HUES48 (cell line): ENCODE measurements around the gene TNK2.
"Not testable (repeated sequence)": the region's sequence is repeated elsewhere in the genome, so short reads cannot be mapped to it uniquely, and the experiment has no call there.

Source experiments
- H3K27ac ChIP-seq: one replicate; pipeline ENCODE4 v1.7.0; 2013; ENCODE audit warnings: low read depth, low read length, inconsistent platforms
- H3K27me3 ChIP-seq: 2 replicates; pipeline ENCODE4 v1.6.1; 2013; ENCODE audit warnings: mild to moderate bottlenecking, low read length; ENCODE audit not compliant: control insufficient read depth, insufficient read depth
- H3K36me3 ChIP-seq: 2 replicates; pipeline ENCODE4 v1.6.1; 2013; ENCODE audit warnings: low read length; ENCODE audit not compliant: control insufficient read depth, insufficient read depth
- H3K4me1 ChIP-seq: 2 replicates; pipeline ENCODE4 v1.6.1; 2013; ENCODE audit warnings: mild to moderate bottlenecking, low read length; ENCODE audit not compliant: control insufficient read depth, insufficient read depth
- H3K4me3 ChIP-seq: 2 replicates; pipeline ENCODE4 v1.5.1; 2013; ENCODE audit warnings: mild to moderate bottlenecking, low read depth, low read length
- H3K9ac ChIP-seq: 2 replicates; pipeline ENCODE4 v1.6.1; 2013; ENCODE audit warnings: mild to moderate bottlenecking, low read depth, low read length, moderate library complexity
- H3K9me3 ChIP-seq: 2 replicates; pipeline ENCODE4 v1.6.1; 2013; ENCODE audit warnings: low read length; ENCODE audit not compliant: control insufficient read depth, insufficient read depth

Gene TNK2

GRCh38 chr3:195873281-195873887 lies 35.0 kb downstream of the TNK2 start:
- H3K9ac ChIP-seq, result no peak overlapping the region
- H3K36me3 ChIP-seq, result peaks cover 34% of the 10 kb centered on the region
- no peak overlapping the region for H3K4me3 ChIP-seq
- H3K9me3 ChIP-seq, result no peaks in the 10 kb centered on the region
- H3K27ac ChIP-seq, result no peak overlapping the region
- H3K4me1 ChIP-seq, result no peaks in the 10 kb centered on the region
- no peaks in the 10 kb centered on the region for H3K27me3 ChIP-seq

GRCh38 chr3:195872800-195873199 lies 35.6 kb downstream of the TNK2 start:
- H3K4me3 ChIP-seq, result no peak overlapping the region
- H3K4me1 ChIP-seq, result no peaks in the 10 kb centered on the region
- H3K36me3 ChIP-seq, result peaks cover 30% of the 10 kb centered on the region
- no peak overlapping the region for H3K9ac ChIP-seq
- H3K27me3 ChIP-seq, result no peaks in the 10 kb centered on the region
- H3K27ac ChIP-seq, result no peak overlapping the region
- H3K9me3 ChIP-seq, result no peaks in the 10 kb centered on the region

GRCh38 chr3:195872097-195872496 lies 36.3 kb downstream of the TNK2 start:
- H3K36me3 ChIP-seq, result peaks cover 27% of the 10 kb centered on the region

GRCh38 chr3:195871686-195872085 lies 36.7 kb downstream of the TNK2 start:
- H3K4me3 ChIP-seq, H3K4me1 ChIP-seq, H3K27me3 ChIP-seq, H3K27ac ChIP-seq, H3K9me3 ChIP-seq, H3K9ac ChIP-seq: not testable (repeated sequence)
- H3K36me3 ChIP-seq, result peaks cover 27% of the 10 kb centered on the region

More at GRCh38 chr3:195872097-195872496, 36.3 kb downstream of the TNK2 start:
- H3K4me1 ChIP-seq, result no peaks in the 10 kb centered on the region
- H3K9ac ChIP-seq, result no peak overlapping the region
- no peak overlapping the region for H3K27ac ChIP-seq
- no peak overlapping the region for H3K4me3 ChIP-seq
- no peaks in the 10 kb centered on the region for H3K9me3 ChIP-seq
- H3K27me3 ChIP-seq, result no peaks in the 10 kb centered on the region

GRCh38 chr3:195870937-195871336 lies 37.4 kb downstream of the TNK2 start:
- H3K27ac ChIP-seq, result no peak overlapping the region
- H3K27me3 ChIP-seq, result no peaks in the 10 kb centered on the region
- no peak overlapping the region for H3K4me3 ChIP-seq
- H3K9me3 ChIP-seq, result no peaks in the 10 kb centered on the region
- H3K9ac ChIP-seq, result no peak overlapping the region
- peaks cover 29% of the 10 kb centered on the region for H3K36me3 ChIP-seq
- no peaks in the 10 kb centered on the region for H3K4me1 ChIP-seq

- no peak overlapping the region for H3K4me3 ChIP-seq
- H3K27me3 ChIP-seq, result no peaks in the 10 kb centered on the region
- H3K9ac ChIP-seq, result no peak overlapping the region
- no peaks in the 10 kb centered on the region for H3K4me1 ChIP-seq
- H3K27ac ChIP-seq, result no peak overlapping the region
- H3K36me3 ChIP-seq, result peaks cover 28% of the 10 kb centered on the region
- H3K9me3 ChIP-seq, result no peaks in the 10 kb centered on the region
Observed at GRCh38 chr3:195870442-195870841, 37.9 kb downstream of the TNK2 start.

GRCh38 chr3:195869413-195870001 lies 38.8 kb downstream of the TNK2 start:
- peaks cover 28% of the 10 kb centered on the region for H3K36me3 ChIP-seq
- H3K27me3 ChIP-seq, result no peaks in the 10 kb centered on the region
- no peaks in the 10 kb centered on the region for H3K9me3 ChIP-seq

GRCh38 chr3:195868866-195869412 lies 39.4 kb downstream of the TNK2 start:
- Histone ChIP-seq H3K9me3 (no peaks in the 10 kb centered on the region), H3K27me3 (no peaks in the 10 kb centered on the region), H3K27ac (no peak overlapping the region), H3K4me1 (no peaks in the 10 kb centered on the region), H3K9ac (no peak overlapping the region), H3K36me3 (peaks cover 31% of the 10 kb centered on the region), H3K4me3 (no peak overlapping the region)

More at GRCh38 chr3:195869413-195870001, 38.8 kb downstream of the TNK2 start:
- no peaks in the 10 kb centered on the region for H3K4me1 ChIP-seq
- no peak overlapping the region for H3K27ac ChIP-seq
- H3K9ac ChIP-seq, result no peak overlapping the region
- H3K4me3 ChIP-seq, result no peak overlapping the region

GRCh38 chr3:195868336-195868865 lies 40.0 kb downstream of the TNK2 start:
- no peaks in the 10 kb centered on the region for H3K9me3 ChIP-seq
- H3K36me3 ChIP-seq, result peaks cover 34% of the 10 kb centered on the region
- no peaks in the 10 kb centered on the region for H3K27me3 ChIP-seq
- no peak overlapping the region for H3K9ac ChIP-seq
- no peak overlapping the region for H3K4me3 ChIP-seq
- H3K27ac ChIP-seq, result no peak overlapping the region
- no peaks in the 10 kb centered on the region for H3K4me1 ChIP-seq

GRCh38 chr3:195867631-195868335 lies 40.6 kb downstream of the TNK2 start:
- Histone ChIP-seq H3K4me1 (no peaks in the 10 kb centered on the region; the same call in 1 of the 2 replicates), H3K4me3 (no peak overlapping the region), H3K36me3 (peaks cover 34% of the 10 kb centered on the region), H3K9ac (no peak overlapping the region), H3K27me3 (no peaks in the 10 kb centered on the region), H3K9me3 (no peaks in the 10 kb centered on the region), H3K27ac (no peak overlapping the region)
